ENCODE data around the gene MIA2. TPM values are rescaled to one million over a fixed set of nuclear protein-coding genes. Genes with fewer than 3 reads are reported as not detected.
"Not testable (repeated sequence)": the region's sequence is repeated elsewhere in the genome, so short reads cannot be mapped to it uniquely, and the experiment has no call there.

Gene MIA2
- total RNA-seq (2014; rRNA removed; shearing (Covaris generic)): 6.2 and 8.0 TPM in 2 replicates

DNA sequence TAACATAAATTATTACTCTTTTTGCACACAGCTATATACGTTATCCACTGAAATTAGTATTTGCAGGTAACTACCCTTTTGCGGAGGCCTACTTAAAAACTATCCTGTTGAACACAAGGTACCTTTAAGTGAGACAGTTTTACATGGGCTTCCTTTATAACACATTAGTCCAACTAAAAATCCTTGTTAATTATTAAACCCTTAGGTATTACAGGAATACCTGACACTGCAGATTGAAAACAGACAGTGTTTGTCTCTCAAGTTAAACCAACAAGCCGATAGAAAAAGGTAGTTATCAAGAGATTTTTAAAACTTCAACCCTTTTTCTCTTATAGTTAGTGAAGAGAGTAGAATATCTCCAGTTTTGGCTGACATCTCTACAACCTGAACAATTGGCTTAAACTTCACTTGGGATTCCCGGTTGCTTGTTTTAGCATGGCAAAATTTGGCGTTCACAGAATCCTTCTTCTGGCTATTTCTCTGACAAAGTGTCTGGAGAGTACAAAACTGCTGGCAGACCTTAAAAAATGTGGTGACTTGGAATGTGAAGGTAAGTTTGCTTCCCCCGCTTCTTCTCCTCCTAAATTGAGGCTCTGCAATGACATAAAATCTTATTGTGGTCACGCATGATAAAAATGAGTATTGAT lies at the start of gene MIA2:
Gene MIA2 (plus strand): TSS at position 236 of the 647 bp plus-strand sequence. CDS start 200 bp downstream, at position 436.
- DNase-seq (ENCODE audit: low spot score): peak; percentile 47

GRCh38 chr14:39184628-39185255 lies 49.0 kb upstream of the MIA2 start:
- DNase-seq (ENCODE audit: low spot score): no peak

GRCh38 chr14:39185256-39186049 lies 48.3 kb upstream of the MIA2 start:
- DNase-seq (ENCODE audit: low spot score): no peak

DNA sequence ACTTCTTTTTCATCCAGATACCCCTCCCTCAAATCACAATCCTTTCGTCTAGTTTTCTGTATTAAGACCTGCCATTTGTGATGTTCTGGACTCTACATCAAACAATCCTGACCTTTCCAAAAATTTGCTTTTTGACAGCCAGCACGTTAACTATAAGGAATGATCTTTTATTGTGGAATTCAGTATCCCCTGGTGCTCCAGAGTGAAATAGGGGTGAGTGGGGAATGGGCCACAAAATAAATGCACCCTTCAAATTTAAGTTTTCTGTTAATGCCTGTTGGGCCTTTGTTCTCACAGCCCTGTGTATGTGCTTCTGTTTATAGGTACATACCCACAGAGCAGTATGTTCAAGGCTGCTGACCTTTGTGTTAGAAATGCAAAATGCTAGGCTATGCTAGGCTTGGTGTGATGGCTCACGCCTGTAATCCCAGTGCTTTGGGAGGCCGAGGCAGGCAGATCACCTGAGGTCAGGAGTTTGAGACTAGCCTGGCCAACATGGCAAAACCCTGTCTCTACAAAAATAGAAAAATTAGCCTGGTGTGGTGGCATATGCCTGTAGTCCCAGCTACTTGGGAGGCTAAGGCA lies 46.7 kb upstream of the MIA2 start:
- DNase-seq (ENCODE audit: low spot score): no peak

DNA sequence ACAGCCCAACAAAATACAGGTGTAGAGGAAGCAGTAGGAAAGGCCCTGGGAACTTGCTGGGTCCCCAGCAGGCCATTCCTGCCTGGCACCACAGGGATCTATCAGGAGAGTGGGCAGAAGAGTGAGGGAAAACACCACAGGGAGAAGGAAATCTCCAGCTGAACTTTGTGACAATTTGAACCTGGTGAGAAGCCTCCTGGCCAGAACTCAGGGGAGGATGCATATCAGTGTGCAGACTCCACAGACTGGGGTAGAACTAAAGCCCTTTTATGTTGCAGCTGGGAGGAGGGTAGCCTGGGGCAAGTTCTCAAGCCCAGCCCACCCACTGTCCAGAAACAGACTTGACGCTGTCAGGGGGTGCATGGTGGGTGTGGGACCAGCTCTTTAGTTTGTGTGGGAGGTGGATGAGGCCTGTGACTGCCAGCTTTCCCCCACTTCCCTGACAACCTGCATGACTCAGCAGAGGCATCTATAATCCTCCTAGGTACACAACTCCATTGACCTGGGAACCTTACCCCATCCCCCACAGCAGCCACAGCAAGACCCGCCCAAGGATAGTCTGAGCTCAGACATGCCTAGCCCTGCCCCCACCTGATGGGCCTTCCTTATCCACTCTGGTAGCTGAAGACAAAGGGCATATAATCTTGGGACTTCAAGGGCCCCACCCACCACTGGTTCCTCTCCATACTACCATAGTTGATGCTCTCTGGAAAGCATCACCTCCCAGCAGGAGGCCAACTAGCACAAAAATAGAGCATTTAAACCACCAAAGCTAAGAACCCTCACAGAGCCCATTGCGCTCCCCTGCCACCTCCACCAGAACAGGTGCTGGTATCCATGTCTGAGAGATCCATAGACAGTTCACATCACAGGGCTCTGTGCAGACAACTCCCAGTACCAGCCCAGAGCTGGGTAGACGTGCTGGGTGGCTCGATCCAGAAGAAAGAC lies 29.8 kb upstream of the MIA2 start:
- peak; percentile 76 for DNase-seq (ENCODE audit: low spot score)

- not testable (repeated sequence) for DNase-seq (ENCODE audit: low spot score)
Measured at GRCh38 chr14:39207430-39207829, 26.3 kb upstream of the MIA2 start.

GRCh38 chr14:39211109-39211741 lies 22.5 kb upstream of the MIA2 start:
- DNase-seq (ENCODE audit: low spot score): no peak

DNA sequence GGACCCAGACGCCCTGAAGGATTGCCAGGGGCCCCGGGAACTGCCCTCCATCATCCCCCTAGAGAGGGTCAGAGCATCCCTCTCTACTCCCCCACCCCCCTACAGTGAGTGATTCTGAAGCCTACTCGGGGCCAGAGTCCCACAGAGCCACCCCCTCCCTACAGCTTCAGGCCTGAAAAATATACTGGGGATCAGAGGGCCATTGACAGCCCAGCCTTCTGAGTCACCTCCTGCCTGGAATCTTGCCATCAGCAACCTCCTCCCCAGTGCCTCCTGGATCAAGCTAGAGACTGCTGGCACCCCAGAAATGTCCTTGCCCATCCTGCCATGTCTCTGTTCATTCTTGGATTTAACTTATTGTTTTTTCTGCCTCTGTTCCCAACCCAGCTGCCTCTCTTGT lies 21.7 kb upstream of the MIA2 start:
- no peak for DNase-seq (ENCODE audit: low spot score)

GRCh38 chr14:39212693-39213092 lies 21.0 kb upstream of the MIA2 start:
- no peak for DNase-seq (ENCODE audit: low spot score)

DNA sequence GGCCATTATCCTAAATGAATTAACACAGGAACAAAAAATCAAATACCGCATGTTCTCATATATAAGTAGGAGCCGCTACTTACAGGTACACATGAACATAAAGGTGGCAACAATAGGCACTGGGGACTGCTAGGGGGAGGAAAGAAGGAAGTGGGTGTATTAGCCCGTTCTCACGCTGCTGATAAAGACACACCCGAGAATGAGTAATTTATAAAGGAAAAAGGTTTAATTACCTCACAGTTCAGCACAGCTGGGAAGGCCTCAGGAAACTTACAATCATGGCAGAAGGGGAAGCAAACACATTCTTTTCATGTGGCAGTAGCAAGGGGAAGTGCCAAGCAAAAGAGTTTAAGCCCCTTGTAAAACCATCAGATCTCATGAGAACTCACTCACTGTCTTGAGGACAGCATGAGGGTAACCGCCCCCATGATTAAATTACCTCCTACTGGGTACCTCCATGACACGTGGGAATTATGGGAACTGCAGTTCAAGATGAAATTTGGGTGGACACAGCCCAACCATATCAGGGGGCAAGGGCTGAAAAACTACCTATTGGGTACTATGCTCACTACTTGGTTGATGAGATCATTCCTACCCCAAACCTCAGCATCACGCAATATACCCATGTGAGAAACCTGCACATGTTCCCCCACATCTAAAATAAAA lies 16.4 kb upstream of the MIA2 start:
- DNase-seq (ENCODE audit: low spot score): no peak

DNA sequence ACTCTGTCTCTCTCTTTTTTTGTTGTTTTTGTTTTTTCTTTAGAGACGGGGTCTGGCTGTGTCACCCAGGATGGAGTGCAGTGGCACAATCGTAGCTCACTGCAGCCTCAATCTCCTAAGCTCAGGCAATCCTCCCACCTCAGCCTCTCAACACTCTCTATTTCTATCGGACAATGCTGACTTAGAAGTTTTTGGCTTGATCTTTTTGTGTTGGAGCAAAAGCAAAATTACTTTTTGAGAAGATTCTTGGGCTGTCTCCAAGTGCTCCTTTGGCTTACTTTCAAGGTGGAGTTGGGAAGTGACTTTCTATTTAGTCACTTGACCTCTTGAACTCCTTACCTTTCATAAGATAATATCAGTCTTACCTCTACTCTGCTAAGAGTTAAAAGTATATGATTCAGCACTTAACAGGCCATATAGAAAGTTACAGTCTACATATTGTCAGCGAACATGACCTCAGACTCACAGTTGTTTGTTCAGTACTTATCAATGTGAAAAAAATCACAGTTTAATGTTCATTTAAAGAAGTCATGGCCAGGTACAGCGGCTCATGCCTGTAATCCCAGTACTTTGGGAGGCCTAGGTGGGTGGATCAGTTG lies 15.4 kb upstream of the MIA2 start:
- peak; percentile 65 for DNase-seq (ENCODE audit: low spot score)

DNA sequence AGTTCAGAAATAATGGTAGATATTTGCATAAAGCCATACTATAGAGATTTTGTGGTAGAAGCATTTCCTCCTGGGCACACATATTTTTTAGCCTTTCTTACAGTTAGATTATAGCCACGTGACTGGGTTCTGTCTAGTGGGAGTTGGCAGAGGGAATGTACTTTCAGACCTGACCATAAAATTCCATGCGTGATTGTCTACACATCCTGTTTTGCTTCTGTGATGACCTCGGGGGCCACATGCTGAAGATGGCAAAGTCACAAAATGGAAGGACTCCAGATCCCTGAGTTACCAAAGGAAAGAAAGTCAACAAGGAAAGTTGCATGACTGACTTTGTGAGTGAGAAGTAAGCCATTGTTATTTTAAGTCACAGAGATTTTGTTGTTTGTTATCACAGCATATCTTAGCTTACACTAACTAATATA lies 14.6 kb upstream of the MIA2 start:
- no peak for DNase-seq (ENCODE audit: low spot score)

DNA sequence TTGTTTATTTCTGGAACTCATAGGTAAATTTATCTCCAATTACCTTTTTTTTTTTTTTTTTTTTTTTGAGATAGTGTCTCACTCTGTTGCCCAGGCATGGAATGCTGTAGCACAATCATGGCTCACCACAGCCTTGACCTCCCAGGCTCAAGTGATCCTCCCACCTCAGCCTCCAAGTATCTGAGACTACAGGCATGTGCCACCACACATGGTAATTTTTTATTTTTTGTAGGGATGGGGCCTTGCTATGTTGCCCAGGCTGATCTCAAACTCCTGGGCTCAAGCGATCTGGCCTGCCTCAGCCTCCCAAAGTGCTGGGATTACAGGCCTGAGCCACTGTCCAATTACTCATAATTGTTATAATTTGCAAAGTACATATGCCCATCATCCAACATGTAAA lies 13.2 kb upstream of the MIA2 start:
- not testable (repeated sequence) for DNase-seq (ENCODE audit: low spot score)

GRCh38 chr14:39228044-39228443 lies 5.7 kb upstream of the MIA2 start:
- no peak for DNase-seq (ENCODE audit: low spot score)

DNA sequence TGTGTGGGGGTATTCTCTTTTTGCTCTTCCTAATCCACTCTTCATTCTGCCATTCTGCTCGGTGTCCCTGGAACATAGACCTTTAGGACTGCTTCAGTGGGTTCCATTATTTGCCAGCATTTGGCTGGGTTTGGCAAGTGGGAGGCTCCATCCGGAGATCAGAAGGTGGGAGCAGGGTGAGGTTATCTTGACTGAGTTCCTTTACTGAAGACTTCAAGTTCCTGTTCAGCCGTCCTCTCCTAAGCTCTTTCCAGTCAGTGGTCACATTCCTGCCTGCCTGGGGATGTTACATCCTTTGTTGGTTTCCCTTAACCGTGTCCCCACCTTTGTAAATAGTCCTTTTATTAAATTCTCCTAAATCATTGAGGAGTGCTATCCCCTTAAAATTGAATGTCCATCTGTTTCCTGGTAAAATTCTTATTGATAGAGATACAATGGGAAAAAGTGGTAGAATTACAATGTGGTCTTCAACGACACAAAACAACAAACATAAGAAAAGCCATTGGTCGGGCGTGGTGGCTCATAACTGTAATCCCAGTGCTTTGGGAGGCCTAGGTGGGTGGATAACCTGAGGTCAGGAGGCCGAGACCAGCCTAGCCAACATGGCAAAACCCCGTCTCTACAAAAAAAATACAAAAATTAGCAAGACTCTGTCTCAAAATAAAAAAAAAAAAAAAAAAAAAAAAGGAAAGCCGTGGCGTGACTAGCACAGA lies 5.0 kb upstream of the MIA2 start:
- no peak for DNase-seq (ENCODE audit: low spot score)

- DNase-seq (ENCODE audit: low spot score): no peak
Measured at GRCh38 chr14:39229222-39229543, 4.5 kb upstream of the MIA2 start.

- DNase-seq (ENCODE audit: low spot score): no peak
Measured at GRCh38 chr14:39229601-39230110, 4.1 kb upstream of the MIA2 start.

GRCh38 chr14:39230416-39231035 lies 3.2 kb upstream of the MIA2 start:
- DNase-seq (ENCODE audit: low spot score): no peak
